A375 (cell line): ENCODE data around the gene WNK2. TPM values are rescaled to one million over a fixed set of nuclear protein-coding genes. Genes with fewer than 3 reads are reported as not detected.

Experiments used
- total RNA-seq: library from RNA; depleted of rRNA; stranded (reverse); fragments of >200 nt; shearing (Covaris generic); gene quantifications from 2 replicates; pipeline ENCODE4 v1.2.3, GENCODE V29; 2014; rRNA removed

Gene WNK2
- total RNA-seq: 0.98 and 1.5 TPM in 2 replicates

DNA sequence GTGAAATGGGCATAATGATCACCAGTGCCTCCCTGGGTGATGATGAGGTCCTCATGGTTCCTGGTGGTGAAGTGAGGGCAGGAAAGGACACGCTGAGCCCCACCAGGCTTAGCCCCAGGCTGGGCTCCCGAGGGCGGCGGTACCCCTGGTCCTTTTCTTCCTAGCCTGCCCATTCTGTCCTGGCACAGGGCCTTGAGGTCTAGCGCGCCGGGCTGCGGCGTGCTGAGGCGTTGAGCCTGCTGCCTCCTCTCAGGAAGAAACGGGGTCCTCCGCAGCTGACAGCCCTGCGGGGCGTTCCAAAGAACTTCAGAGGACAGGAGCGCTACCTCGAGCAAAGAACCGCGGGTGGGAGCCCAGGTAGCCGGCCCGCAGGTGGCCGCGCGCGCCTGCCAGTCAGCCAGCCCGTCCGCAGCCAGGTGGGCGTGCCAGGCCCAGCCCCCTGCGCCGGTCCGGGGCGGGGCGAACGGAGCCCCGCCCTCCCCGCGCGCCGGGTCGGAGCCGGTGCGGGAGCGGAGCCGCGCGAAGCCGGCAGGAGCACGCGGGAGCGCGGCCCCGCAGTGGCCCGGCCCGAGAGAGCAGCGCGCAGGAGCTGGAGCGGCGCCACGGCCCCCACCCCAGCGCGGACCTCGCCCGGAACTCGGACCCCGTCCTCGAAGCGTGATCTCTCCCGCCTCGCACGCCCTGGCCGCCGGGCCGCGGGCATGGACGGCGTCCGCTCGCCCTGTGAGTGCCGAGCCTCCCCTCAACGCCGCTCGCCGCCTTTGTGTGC lies at the start of gene WNK2:
TSS of gene WNK2 (plus strand) at position 477 of the 769 bp plus-strand sequence. CDS start 791 bp downstream, outside the sequence.

Other genes with a start within 250 kb of the WNK2 start
- 0.23 and 0.37 TPM in 2 replicates for gene FGD3, start 236.6 kb upstream of the WNK2 start, total RNA-seq
- gene SUSD3, start 125.4 kb upstream of the WNK2 start, total RNA-seq: 0.41 and 0.72 TPM in 2 replicates
- 92.9 and 123 TPM in 2 replicates for gene CARD19, start 87.9 kb upstream of the WNK2 start, total RNA-seq
- gene NINJ1, start 49.9 kb upstream of the WNK2 start, total RNA-seq: 27.5 and 32.4 TPM in 2 replicates